GM23338 (cell line): ENCODE measurements around the gene DUSP15. TPM values are rescaled to one million over a fixed set of nuclear protein-coding genes. Genes with fewer than 3 reads are reported as not detected.
A peak's percentile ranks its signal among the peaks of the same experiment; 100 is the strongest.

ENCODE experiments used
- ATAC-seq: fragments of 200-7000 bp; cut with Tn5 transposase; 3 replicates; pipeline ENCODE4 v1.9.1; 2020
- DNase-seq: peaks from one replicate; pipeline ENCODE4 v3.0.0-alpha.2; 2015; ENCODE audit warnings: low spot score
- H2AFZ ChIP-seq: fragments of 200-600 bp; sonication (generic); 2 replicates; pipeline ENCODE4 v1.8.0; 2016; ENCODE audit warnings: antibody characterized with exemption, mild to moderate bottlenecking, moderate library complexity
- H3F3A ChIP-seq: fragments of 200-600 bp; sonication (generic); replicated peaks from 2 replicates; pipeline ENCODE4 v1.8.0; 2017; ENCODE audit warnings: antibody characterized with exemption, mixed run types, low read depth
- H3K27ac ChIP-seq: fragments of 200-600 bp; sonication (generic); 2 replicates; pipeline ENCODE4 v1.6.1; 2016; ENCODE audit warnings: low read depth
- H3K27me3 ChIP-seq: fragments of 200-600 bp; sonication (generic); 2 replicates; pipeline ENCODE4 v1.8.0; 2016; ENCODE audit warnings: mild to moderate bottlenecking, mixed run types, moderate library complexity; ENCODE audit not compliant: insufficient read depth
- H3K36me3 ChIP-seq: fragments of 200-600 bp; sonication (generic); 2 replicates; pipeline ENCODE4 v1.8.0; 2016; ENCODE audit warnings: mild to moderate bottlenecking; ENCODE audit not compliant: insufficient read depth
- H3K4me1 ChIP-seq: fragments of 200-600 bp; sonication (generic); 2 replicates; pipeline ENCODE4 v1.8.0; 2016; ENCODE audit warnings: mild to moderate bottlenecking, moderate library complexity; ENCODE audit not compliant: insufficient read depth
- H3K4me2 ChIP-seq: fragments of 200-600 bp; sonication (generic); 2 replicates; pipeline ENCODE4 v1.7.1; 2017; ENCODE audit warnings: mixed run types
- H3K4me3 ChIP-seq: fragments of 200-600 bp; sonication (generic); 2 replicates; pipeline ENCODE4 v1.6.1; 2016; ENCODE audit warnings: mixed run types
- H3K79me2 ChIP-seq: fragments of 200-600 bp; sonication (generic); replicated peaks from 2 replicates; pipeline ENCODE4 v1.8.0; 2017; ENCODE audit warnings: mild to moderate bottlenecking; ENCODE audit not compliant: insufficient read depth
- H3K9me2 ChIP-seq: fragments of 200-600 bp; sonication (generic); 2 replicates; pipeline ENCODE4 v1.8.0; 2017; ENCODE audit not compliant: insufficient read depth
- H4K20me1 ChIP-seq: fragments of 200-600 bp; sonication (generic); replicated peaks from 2 replicates; pipeline ENCODE4 v1.8.0; 2017; ENCODE audit warnings: mild to moderate bottlenecking; ENCODE audit not compliant: insufficient read depth
- H3K27ac Mint-ChIP-seq: 2 replicates; pipeline ENCODE4 v1.8.0; 2020; ENCODE audit warnings: inconsistent platforms, mild to moderate bottlenecking, moderate library complexity, mixed read lengths
- H3K27me3 Mint-ChIP-seq: 3 replicates; pipeline ENCODE4 v1.8.0; 2022; ENCODE audit warnings: low read depth, mild to moderate bottlenecking, moderate library complexity, mixed read lengths, inconsistent platforms; ENCODE audit not compliant: insufficient read depth, poor library complexity
- H3K36me3 Mint-ChIP-seq: 3 replicates; pipeline ENCODE4 v1.8.0; 2021; ENCODE audit warnings: low read depth, mild to moderate bottlenecking, inconsistent platforms, moderate library complexity, mixed read lengths
- H3K4me1 Mint-ChIP-seq: 3 replicates; pipeline ENCODE4 v1.8.0; 2020; ENCODE audit warnings: mild to moderate bottlenecking, inconsistent platforms, mixed read lengths
- H3K4me3 Mint-ChIP-seq: 3 replicates; pipeline ENCODE4 v1.8.0; 2021; ENCODE audit warnings: moderate library complexity, mild to moderate bottlenecking, inconsistent platforms, mixed read lengths
- H3K9me3 Mint-ChIP-seq: 3 replicates; pipeline ENCODE4 v1.8.0; 2020; ENCODE audit warnings: moderate library complexity, mild to moderate bottlenecking, inconsistent platforms, mixed read lengths
- EZH2phosphoT487 ChIP-seq: fragments of 200-600 bp; sonication (generic); IDR thresholded peaks from one replicate; pipeline ENCODE4 v1.8.1; 2018; ENCODE audit warnings: antibody characterized with exemption; ENCODE audit not compliant: unreplicated experiment
- JUNB ChIP-seq: IDR thresholded peaks from one replicate; pipeline ENCODE4 v1.6.1; 2016; ENCODE audit warnings: antibody characterized with exemption; ENCODE audit not compliant: unreplicated experiment
- POLR2AphosphoS5 ChIP-seq: IDR thresholded peaks from 2 replicates; pipeline ENCODE4 v1.6.1; 2016; ENCODE audit warnings: antibody characterized with exemption, low read depth
- STAT1 ChIP-seq: IDR thresholded peaks from one replicate; pipeline ENCODE4 v1.6.1; 2016; ENCODE audit warnings: antibody characterized with exemption; ENCODE audit not compliant: unreplicated experiment
- ZNF331 ChIP-seq: fragments of 250-450 bp; sonication (Bioruptor Pico); IDR thresholded peaks from 2 replicates; pipeline ENCODE4 v1.5.0; 2020; ENCODE audit warnings: low read depth, mild to moderate bottlenecking, moderate library complexity
- polyA plus RNA-seq: library from polyadenylated mRNA; unstranded; fragments of >200 nt; fragmentation: Nextera tagmentation; extraction: Ambion mirVana; gene quantifications from 2 replicates; pipeline ENCODE4 v1.2.1, GENCODE V29; 2016
- total RNA-seq: library from RNA; depleted of rRNA; stranded (reverse); fragments of >200 nt; shearing (Covaris generic); gene quantifications from 2 replicates; pipeline ENCODE4 v1.2.3, GENCODE V29; 2014
- TF ChIP-seq, protein P1 (sequence below): IDR thresholded peaks from one replicate; pipeline ENCODE4 v1.6.1; 2018; ENCODE audit warnings: antibody characterized with exemption; ENCODE audit not compliant: unreplicated experiment
- TF ChIP-seq, protein P2 (sequence below), 2 experiments: fragments of 200-600 bp in 1 of 2; sonication (generic) in 1 of 2; conservative IDR thresholded peaks; 2 replicates each; pipeline versions ENCODE4 v1.5.1 to v1.6.1; 2016 to 2017; ENCODE audit warnings: antibody characterized with exemption in 2 of 2, low read depth in 2 of 2, mild to moderate bottlenecking in 2 of 2, moderate library complexity in 1 of 2
- TF ChIP-seq, protein P3 (sequence below): fragments of 250-450 bp; sonication (Bioruptor Pico); IDR thresholded peaks from 2 replicates; pipeline ENCODE4 v1.5.0; 2020; ENCODE audit warnings: mild to moderate bottlenecking, moderate library complexity

The DUSP15 gene
- total and polyA plus RNA-seq, 2 experiments from 2014 or later, result 0.61 to 2.8 TPM

- TF ChIP-seq, protein P1, sequence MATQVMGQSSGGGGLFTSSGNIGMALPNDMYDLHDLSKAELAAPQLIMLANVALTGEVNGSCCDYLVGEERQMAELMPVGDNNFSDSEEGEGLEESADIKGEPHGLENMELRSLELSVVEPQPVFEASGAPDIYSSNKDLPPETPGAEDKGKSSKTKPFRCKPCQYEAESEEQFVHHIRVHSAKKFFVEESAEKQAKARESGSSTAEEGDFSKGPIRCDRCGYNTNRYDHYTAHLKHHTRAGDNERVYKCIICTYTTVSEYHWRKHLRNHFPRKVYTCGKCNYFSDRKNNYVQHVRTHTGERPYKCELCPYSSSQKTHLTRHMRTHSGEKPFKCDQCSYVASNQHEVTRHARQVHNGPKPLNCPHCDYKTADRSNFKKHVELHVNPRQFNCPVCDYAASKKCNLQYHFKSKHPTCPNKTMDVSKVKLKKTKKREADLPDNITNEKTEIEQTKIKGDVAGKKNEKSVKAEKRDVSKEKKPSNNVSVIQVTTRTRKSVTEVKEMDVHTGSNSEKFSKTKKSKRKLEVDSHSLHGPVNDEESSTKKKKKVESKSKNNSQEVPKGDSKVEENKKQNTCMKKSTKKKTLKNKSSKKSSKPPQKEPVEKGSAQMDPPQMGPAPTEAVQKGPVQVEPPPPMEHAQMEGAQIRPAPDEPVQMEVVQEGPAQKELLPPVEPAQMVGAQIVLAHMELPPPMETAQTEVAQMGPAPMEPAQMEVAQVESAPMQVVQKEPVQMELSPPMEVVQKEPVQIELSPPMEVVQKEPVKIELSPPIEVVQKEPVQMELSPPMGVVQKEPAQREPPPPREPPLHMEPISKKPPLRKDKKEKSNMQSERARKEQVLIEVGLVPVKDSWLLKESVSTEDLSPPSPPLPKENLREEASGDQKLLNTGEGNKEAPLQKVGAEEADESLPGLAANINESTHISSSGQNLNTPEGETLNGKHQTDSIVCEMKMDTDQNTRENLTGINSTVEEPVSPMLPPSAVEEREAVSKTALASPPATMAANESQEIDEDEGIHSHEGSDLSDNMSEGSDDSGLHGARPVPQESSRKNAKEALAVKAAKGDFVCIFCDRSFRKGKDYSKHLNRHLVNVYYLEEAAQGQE, result no peak
- TF ChIP-seq STAT1 (no peak), JUNB (no peak)
- TF ChIP-seq, protein P2, sequence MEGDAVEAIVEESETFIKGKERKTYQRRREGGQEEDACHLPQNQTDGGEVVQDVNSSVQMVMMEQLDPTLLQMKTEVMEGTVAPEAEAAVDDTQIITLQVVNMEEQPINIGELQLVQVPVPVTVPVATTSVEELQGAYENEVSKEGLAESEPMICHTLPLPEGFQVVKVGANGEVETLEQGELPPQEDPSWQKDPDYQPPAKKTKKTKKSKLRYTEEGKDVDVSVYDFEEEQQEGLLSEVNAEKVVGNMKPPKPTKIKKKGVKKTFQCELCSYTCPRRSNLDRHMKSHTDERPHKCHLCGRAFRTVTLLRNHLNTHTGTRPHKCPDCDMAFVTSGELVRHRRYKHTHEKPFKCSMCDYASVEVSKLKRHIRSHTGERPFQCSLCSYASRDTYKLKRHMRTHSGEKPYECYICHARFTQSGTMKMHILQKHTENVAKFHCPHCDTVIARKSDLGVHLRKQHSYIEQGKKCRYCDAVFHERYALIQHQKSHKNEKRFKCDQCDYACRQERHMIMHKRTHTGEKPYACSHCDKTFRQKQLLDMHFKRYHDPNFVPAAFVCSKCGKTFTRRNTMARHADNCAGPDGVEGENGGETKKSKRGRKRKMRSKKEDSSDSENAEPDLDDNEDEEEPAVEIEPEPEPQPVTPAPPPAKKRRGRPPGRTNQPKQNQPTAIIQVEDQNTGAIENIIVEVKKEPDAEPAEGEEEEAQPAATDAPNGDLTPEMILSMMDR (conservative IDR thresholded peaks at IDR 0.05; ENCODE audit: low read depth in 2 of 2), result no peak
Observed at GRCh38 chr20:31909253-31910070, 39.1 kb upstream of the DUSP15 start (continued).

DNA sequence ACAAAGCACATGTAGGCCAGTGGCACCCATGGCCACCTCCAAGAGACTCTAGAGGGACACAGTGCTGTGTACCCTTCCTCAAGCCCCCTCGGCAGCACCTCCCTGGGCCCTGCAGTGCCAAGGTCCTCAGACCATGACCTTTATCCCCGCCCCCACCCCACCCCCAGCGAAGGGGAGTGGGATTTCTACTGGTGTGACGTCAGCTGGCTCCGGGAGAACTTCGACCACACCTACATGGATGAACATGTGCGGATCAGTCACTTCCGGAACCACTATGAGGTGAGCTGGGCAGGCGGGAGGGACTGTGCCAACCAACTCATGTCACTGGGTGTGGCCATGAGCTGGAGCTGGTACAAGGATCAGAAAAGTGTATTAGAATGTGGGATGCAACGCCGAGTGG, 38.1 kb upstream of the DUSP15 start:
- TF ChIP-seq, protein P3, sequence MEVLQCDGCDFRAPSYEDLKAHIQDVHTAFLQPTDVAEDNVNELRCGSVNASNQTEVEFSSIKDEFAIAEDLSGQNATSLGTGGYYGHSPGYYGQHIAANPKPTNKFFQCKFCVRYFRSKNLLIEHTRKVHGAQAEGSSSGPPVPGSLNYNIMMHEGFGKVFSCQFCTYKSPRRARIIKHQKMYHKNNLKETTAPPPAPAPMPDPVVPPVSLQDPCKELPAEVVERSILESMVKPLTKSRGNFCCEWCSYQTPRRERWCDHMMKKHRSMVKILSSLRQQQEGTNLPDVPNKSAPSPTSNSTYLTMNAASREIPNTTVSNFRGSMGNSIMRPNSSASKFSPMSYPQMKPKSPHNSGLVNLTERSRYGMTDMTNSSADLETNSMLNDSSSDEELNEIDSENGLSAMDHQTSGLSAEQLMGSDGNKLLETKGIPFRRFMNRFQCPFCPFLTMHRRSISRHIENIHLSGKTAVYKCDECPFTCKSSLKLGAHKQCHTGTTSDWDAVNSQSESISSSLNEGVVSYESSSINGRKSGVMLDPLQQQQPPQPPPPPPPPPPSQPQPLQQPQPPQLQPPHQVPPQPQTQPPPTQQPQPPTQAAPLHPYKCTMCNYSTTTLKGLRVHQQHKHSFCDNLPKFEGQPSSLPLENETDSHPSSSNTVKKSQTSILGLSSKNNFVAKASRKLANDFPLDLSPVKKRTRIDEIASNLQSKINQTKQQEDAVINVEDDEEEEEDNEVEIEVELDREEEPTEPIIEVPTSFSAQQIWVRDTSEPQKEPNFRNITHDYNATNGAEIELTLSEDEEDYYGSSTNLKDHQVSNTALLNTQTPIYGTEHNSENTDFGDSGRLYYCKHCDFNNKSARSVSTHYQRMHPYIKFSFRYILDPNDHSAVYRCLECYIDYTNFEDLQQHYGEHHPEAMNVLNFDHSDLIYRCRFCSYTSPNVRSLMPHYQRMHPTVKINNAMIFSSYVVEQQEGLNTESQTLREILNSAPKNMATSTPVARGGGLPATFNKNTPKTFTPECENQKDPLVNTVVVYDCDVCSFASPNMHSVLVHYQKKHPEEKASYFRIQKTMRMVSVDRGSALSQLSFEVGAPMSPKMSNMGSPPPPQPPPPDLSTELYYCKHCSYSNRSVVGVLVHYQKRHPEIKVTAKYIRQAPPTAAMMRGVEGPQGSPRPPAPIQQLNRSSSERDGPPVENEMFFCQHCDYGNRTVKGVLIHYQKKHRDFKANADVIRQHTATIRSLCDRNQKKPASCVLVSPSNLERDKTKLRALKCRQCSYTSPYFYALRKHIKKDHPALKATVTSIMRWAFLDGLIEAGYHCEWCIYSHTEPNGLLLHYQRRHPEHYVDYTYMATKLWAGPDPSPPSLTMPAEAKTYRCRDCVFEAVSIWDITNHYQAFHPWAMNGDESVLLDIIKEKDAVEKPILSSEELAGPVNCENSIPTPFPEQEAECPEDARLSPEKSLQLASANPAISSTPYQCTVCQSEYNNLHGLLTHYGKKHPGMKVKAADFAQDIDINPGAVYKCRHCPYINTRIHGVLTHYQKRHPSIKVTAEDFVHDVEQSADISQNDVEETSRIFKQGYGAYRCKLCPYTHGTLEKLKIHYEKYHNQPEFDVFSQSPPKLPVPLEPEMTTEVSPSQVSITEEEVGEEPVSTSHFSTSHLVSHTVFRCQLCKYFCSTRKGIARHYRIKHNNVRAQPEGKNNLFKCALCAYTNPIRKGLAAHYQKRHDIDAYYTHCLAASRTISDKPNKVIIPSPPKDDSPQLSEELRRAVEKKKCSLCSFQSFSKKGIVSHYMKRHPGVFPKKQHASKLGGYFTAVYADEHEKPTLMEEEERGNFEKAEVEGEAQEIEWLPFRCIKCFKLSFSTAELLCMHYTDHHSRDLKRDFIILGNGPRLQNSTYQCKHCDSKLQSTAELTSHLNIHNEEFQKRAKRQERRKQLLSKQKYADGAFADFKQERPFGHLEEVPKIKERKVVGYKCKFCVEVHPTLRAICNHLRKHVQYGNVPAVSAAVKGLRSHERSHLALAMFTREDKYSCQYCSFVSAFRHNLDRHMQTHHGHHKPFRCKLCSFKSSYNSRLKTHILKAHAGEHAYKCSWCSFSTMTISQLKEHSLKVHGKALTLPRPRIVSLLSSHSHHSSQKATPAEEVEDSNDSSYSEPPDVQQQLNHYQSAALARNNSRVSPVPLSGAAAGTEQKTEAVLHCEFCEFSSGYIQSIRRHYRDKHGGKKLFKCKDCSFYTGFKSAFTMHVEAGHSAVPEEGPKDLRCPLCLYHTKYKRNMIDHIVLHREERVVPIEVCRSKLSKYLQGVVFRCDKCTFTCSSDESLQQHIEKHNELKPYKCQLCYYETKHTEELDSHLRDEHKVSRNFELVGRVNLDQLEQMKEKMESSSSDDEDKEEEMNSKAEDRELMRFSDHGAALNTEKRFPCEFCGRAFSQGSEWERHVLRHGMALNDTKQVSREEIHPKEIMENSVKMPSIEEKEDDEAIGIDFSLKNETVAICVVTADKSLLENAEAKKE (CRISPR knock-in tag), result no peak
- no peak for TF ChIP-seq STAT1
- TF ChIP-seq POLR2AphosphoS5, result no peak
- no peak for TF ChIP-seq EZH2phosphoT487
- TF ChIP-seq ZNF331, result no peak
- no peaks in the 10 kb centered on the region for H3K36me3 ChIP-seq
- H2AFZ ChIP-seq, result peak overlapping the region; percentile 74; the same call in 1 of the 2 replicates
- no peak overlapping the region for H3K4me3 ChIP-seq
- no peaks in the 10 kb centered on the region for H3K27me3 ChIP-seq
- H3F3A ChIP-seq, result peaks cover 12% of the 10 kb centered on the region
- H3K36me3 Mint-ChIP-seq, result no peaks in the 10 kb centered on the region; the same call in 2 of the 3 replicates
- H3K27me3 Mint-ChIP-seq, result peaks cover 2% of the 10 kb centered on the region
- DNase-seq (no peak), ATAC-seq (no peak)
- no peak overlapping the region for H3K4me3 Mint-ChIP-seq
- H3K9me2 ChIP-seq, result no peaks in the 10 kb centered on the region; the same call in 1 of the 2 replicates
- peaks cover 61% of the 10 kb centered on the region for H3K9me3 Mint-ChIP-seq
- H3K79me2 ChIP-seq, result no peaks in the 10 kb centered on the region
- no peak overlapping the region for H3K27ac Mint-ChIP-seq
- H3K4me1 ChIP-seq, result peaks cover 41% of the 10 kb centered on the region
- H3K4me1 Mint-ChIP-seq, result peaks cover 36% of the 10 kb centered on the region
- H3K27ac ChIP-seq, result no peak overlapping the region
- H3K4me2 ChIP-seq, result no peak overlapping the region
- no peaks in the 10 kb centered on the region for H4K20me1 ChIP-seq
